GM23338 (cell line): Measurements from ENCODE around the gene MYO1E. TPM values are rescaled to one million over a fixed set of nuclear protein-coding genes. Genes with fewer than 3 reads are reported as not detected.

Experiments used
- ATAC-seq: fragments of 200-7000 bp; cut with Tn5 transposase; 3 replicates; pipeline ENCODE4 v1.9.1; 2020
- DNase-seq: peaks from one replicate; pipeline ENCODE4 v3.0.0-alpha.2; 2015; ENCODE audit warnings: low spot score
- H2AFZ ChIP-seq: fragments of 200-600 bp; sonication (generic); 2 replicates; pipeline ENCODE4 v1.8.0; 2016; ENCODE audit warnings: antibody characterized with exemption, mild to moderate bottlenecking, moderate library complexity
- H3F3A ChIP-seq: fragments of 200-600 bp; sonication (generic); replicated peaks from 2 replicates; pipeline ENCODE4 v1.8.0; 2017; ENCODE audit warnings: antibody characterized with exemption, mixed run types, low read depth
- H3K27ac ChIP-seq: fragments of 200-600 bp; sonication (generic); 2 replicates; pipeline ENCODE4 v1.6.1; 2016; ENCODE audit warnings: low read depth
- H3K27me3 ChIP-seq: fragments of 200-600 bp; sonication (generic); 2 replicates; pipeline ENCODE4 v1.8.0; 2016; ENCODE audit warnings: mild to moderate bottlenecking, mixed run types, moderate library complexity; ENCODE audit not compliant: insufficient read depth
- H3K36me3 ChIP-seq: fragments of 200-600 bp; sonication (generic); 2 replicates; pipeline ENCODE4 v1.8.0; 2016; ENCODE audit warnings: mild to moderate bottlenecking; ENCODE audit not compliant: insufficient read depth
- H3K4me1 ChIP-seq: fragments of 200-600 bp; sonication (generic); 2 replicates; pipeline ENCODE4 v1.8.0; 2016; ENCODE audit warnings: mild to moderate bottlenecking, moderate library complexity; ENCODE audit not compliant: insufficient read depth
- H3K4me2 ChIP-seq: fragments of 200-600 bp; sonication (generic); 2 replicates; pipeline ENCODE4 v1.7.1; 2017; ENCODE audit warnings: mixed run types
- H3K4me3 ChIP-seq: fragments of 200-600 bp; sonication (generic); 2 replicates; pipeline ENCODE4 v1.6.1; 2016; ENCODE audit warnings: mixed run types
- H3K79me2 ChIP-seq: fragments of 200-600 bp; sonication (generic); replicated peaks from 2 replicates; pipeline ENCODE4 v1.8.0; 2017; ENCODE audit warnings: mild to moderate bottlenecking; ENCODE audit not compliant: insufficient read depth
- H3K9me2 ChIP-seq: fragments of 200-600 bp; sonication (generic); 2 replicates; pipeline ENCODE4 v1.8.0; 2017; ENCODE audit not compliant: insufficient read depth
- H4K20me1 ChIP-seq: fragments of 200-600 bp; sonication (generic); replicated peaks from 2 replicates; pipeline ENCODE4 v1.8.0; 2017; ENCODE audit warnings: mild to moderate bottlenecking; ENCODE audit not compliant: insufficient read depth
- H3K27ac Mint-ChIP-seq: 2 replicates; pipeline ENCODE4 v1.8.0; 2020; ENCODE audit warnings: inconsistent platforms, mild to moderate bottlenecking, moderate library complexity, mixed read lengths
- H3K27me3 Mint-ChIP-seq: 3 replicates; pipeline ENCODE4 v1.8.0; 2022; ENCODE audit warnings: low read depth, mild to moderate bottlenecking, moderate library complexity, mixed read lengths, inconsistent platforms; ENCODE audit not compliant: insufficient read depth, poor library complexity
- H3K36me3 Mint-ChIP-seq: 3 replicates; pipeline ENCODE4 v1.8.0; 2021; ENCODE audit warnings: low read depth, mild to moderate bottlenecking, inconsistent platforms, moderate library complexity, mixed read lengths
- H3K4me1 Mint-ChIP-seq: 3 replicates; pipeline ENCODE4 v1.8.0; 2020; ENCODE audit warnings: mild to moderate bottlenecking, inconsistent platforms, mixed read lengths
- H3K4me3 Mint-ChIP-seq: 3 replicates; pipeline ENCODE4 v1.8.0; 2021; ENCODE audit warnings: moderate library complexity, mild to moderate bottlenecking, inconsistent platforms, mixed read lengths
- H3K9me3 Mint-ChIP-seq: 3 replicates; pipeline ENCODE4 v1.8.0; 2020; ENCODE audit warnings: moderate library complexity, mild to moderate bottlenecking, inconsistent platforms, mixed read lengths
- CREB1 ChIP-seq: fragments of 250-450 bp; sonication (Bioruptor Pico); IDR thresholded peaks from 2 replicates; pipeline ENCODE4 v1.5.0; 2020; ENCODE audit warnings: low read depth, mild to moderate bottlenecking, moderate library complexity
- CTCF ChIP-seq, 2 experiments: fragments of 200-600 bp in 1 of 2; sonication (generic) in 1 of 2; conservative IDR thresholded peaks; 2 replicates each; pipeline versions ENCODE4 v1.5.1 to v1.6.1; 2016 to 2017; ENCODE audit warnings: antibody characterized with exemption in 2 of 2, low read depth in 2 of 2, mild to moderate bottlenecking in 2 of 2, moderate library complexity in 1 of 2
- ETS1 ChIP-seq: IDR thresholded peaks from 2 replicates; pipeline ENCODE4 v1.6.1; 2016; ENCODE audit warnings: antibody characterized with exemption
- EZH2 ChIP-seq: fragments of 200-600 bp; sonication (generic); IDR thresholded peaks from one replicate; pipeline ENCODE4 v1.8.0; 2017; ENCODE audit warnings: antibody characterized with exemption, mild to moderate bottlenecking, low read depth; ENCODE audit not compliant: unreplicated experiment
- EZH2phosphoT487 ChIP-seq: fragments of 200-600 bp; sonication (generic); IDR thresholded peaks from one replicate; pipeline ENCODE4 v1.8.1; 2018; ENCODE audit warnings: antibody characterized with exemption; ENCODE audit not compliant: unreplicated experiment
- JUNB ChIP-seq: IDR thresholded peaks from one replicate; pipeline ENCODE4 v1.6.1; 2016; ENCODE audit warnings: antibody characterized with exemption; ENCODE audit not compliant: unreplicated experiment
- NANOG ChIP-seq: IDR thresholded peaks from 2 replicates; pipeline ENCODE4 v1.6.1; 2016; ENCODE audit warnings: antibody characterized with exemption, borderline replicate concordance
- POLR2AphosphoS5 ChIP-seq: IDR thresholded peaks from 2 replicates; pipeline ENCODE4 v1.6.1; 2016; ENCODE audit warnings: antibody characterized with exemption, low read depth
- STAT1 ChIP-seq: IDR thresholded peaks from one replicate; pipeline ENCODE4 v1.6.1; 2016; ENCODE audit warnings: antibody characterized with exemption; ENCODE audit not compliant: unreplicated experiment
- ZNF114 ChIP-seq: fragments of 250-450 bp; sonication (Bioruptor Pico); IDR thresholded peaks from 2 replicates; pipeline ENCODE4 v1.5.0; 2020; ENCODE audit warnings: mild to moderate bottlenecking, moderate library complexity
- ZNF331 ChIP-seq: fragments of 250-450 bp; sonication (Bioruptor Pico); IDR thresholded peaks from 2 replicates; pipeline ENCODE4 v1.5.0; 2020; ENCODE audit warnings: low read depth, mild to moderate bottlenecking, moderate library complexity
- polyA plus RNA-seq: library from polyadenylated mRNA; unstranded; fragments of >200 nt; fragmentation: Nextera tagmentation; extraction: Ambion mirVana; gene quantifications from 2 replicates; pipeline ENCODE4 v1.2.1, GENCODE V29; 2016
- total RNA-seq: library from RNA; depleted of rRNA; stranded (reverse); fragments of >200 nt; shearing (Covaris generic); gene quantifications from 2 replicates; pipeline ENCODE4 v1.2.3, GENCODE V29; 2014
- TF ChIP-seq, protein P1 (sequence below): fragments of 250-450 bp; sonication (Bioruptor Pico); IDR thresholded peaks from 2 replicates; pipeline ENCODE4 v1.5.0; 2020; ENCODE audit warnings: mild to moderate bottlenecking, moderate library complexity
- TF ChIP-seq, protein P2 (sequence below): IDR thresholded peaks from one replicate; pipeline ENCODE4 v1.6.1; 2018; ENCODE audit warnings: antibody characterized with exemption; ENCODE audit not compliant: unreplicated experiment

Gene MYO1E
- total and polyA plus RNA-seq, 2 experiments from 2014 or later = 68.3 to 131 TPM

- Mint-ChIP-seq H3K36me3 (no peaks in the 10 kb centered on the region), H3K4me3 (no peak overlapping the region), H3K9me3 (no peaks in the 10 kb centered on the region), H3K27ac (no peak overlapping the region), H3K27me3 (no peaks in the 10 kb centered on the region), H3K4me1 (peaks cover 17% of the 10 kb centered on the region)
- Histone ChIP-seq H3F3A (no peaks in the 10 kb centered on the region), H3K79me2 (no peaks in the 10 kb centered on the region), H4K20me1 (no peaks in the 10 kb centered on the region), H3K4me2 (0 out of 2 replicates have a peak overlapping the region, but pooled peaks have one; percentile 5), H3K27me3 (no peaks in the 10 kb centered on the region), H2AFZ (no peak overlapping the region), H3K4me1 (peaks cover 4% of the 10 kb centered on the region; the same call in 1 of the 2 replicates), H3K9me2 (0 out of 2 replicates have a peak, but pooled peaks cover 2% of the 10 kb centered on the region), H3K36me3 (no peaks in the 10 kb centered on the region), H3K27ac (no peak overlapping the region), H3K4me3 (no peak overlapping the region)
- ATAC-seq (no peak), DNase-seq (no peak)
- no peak for TF ChIP-seq POLR2AphosphoS5
- no peak for TF ChIP-seq JUNB
- TF ChIP-seq EZH2phosphoT487 = no peak
- TF ChIP-seq STAT1 = no peak
- TF ChIP-seq ZNF331 (CRISPR knock-in tag) = no peak
- TF ChIP-seq ZNF114 (CRISPR knock-in tag) = no peak
- TF ChIP-seq EZH2 = no peak
- TF ChIP-seq CTCF (conservative IDR thresholded peaks at IDR 0.05; ENCODE audit: low read depth in 2 of 2) = no peak
- no peak for TF ChIP-seq ETS1
- TF ChIP-seq, protein P1, sequence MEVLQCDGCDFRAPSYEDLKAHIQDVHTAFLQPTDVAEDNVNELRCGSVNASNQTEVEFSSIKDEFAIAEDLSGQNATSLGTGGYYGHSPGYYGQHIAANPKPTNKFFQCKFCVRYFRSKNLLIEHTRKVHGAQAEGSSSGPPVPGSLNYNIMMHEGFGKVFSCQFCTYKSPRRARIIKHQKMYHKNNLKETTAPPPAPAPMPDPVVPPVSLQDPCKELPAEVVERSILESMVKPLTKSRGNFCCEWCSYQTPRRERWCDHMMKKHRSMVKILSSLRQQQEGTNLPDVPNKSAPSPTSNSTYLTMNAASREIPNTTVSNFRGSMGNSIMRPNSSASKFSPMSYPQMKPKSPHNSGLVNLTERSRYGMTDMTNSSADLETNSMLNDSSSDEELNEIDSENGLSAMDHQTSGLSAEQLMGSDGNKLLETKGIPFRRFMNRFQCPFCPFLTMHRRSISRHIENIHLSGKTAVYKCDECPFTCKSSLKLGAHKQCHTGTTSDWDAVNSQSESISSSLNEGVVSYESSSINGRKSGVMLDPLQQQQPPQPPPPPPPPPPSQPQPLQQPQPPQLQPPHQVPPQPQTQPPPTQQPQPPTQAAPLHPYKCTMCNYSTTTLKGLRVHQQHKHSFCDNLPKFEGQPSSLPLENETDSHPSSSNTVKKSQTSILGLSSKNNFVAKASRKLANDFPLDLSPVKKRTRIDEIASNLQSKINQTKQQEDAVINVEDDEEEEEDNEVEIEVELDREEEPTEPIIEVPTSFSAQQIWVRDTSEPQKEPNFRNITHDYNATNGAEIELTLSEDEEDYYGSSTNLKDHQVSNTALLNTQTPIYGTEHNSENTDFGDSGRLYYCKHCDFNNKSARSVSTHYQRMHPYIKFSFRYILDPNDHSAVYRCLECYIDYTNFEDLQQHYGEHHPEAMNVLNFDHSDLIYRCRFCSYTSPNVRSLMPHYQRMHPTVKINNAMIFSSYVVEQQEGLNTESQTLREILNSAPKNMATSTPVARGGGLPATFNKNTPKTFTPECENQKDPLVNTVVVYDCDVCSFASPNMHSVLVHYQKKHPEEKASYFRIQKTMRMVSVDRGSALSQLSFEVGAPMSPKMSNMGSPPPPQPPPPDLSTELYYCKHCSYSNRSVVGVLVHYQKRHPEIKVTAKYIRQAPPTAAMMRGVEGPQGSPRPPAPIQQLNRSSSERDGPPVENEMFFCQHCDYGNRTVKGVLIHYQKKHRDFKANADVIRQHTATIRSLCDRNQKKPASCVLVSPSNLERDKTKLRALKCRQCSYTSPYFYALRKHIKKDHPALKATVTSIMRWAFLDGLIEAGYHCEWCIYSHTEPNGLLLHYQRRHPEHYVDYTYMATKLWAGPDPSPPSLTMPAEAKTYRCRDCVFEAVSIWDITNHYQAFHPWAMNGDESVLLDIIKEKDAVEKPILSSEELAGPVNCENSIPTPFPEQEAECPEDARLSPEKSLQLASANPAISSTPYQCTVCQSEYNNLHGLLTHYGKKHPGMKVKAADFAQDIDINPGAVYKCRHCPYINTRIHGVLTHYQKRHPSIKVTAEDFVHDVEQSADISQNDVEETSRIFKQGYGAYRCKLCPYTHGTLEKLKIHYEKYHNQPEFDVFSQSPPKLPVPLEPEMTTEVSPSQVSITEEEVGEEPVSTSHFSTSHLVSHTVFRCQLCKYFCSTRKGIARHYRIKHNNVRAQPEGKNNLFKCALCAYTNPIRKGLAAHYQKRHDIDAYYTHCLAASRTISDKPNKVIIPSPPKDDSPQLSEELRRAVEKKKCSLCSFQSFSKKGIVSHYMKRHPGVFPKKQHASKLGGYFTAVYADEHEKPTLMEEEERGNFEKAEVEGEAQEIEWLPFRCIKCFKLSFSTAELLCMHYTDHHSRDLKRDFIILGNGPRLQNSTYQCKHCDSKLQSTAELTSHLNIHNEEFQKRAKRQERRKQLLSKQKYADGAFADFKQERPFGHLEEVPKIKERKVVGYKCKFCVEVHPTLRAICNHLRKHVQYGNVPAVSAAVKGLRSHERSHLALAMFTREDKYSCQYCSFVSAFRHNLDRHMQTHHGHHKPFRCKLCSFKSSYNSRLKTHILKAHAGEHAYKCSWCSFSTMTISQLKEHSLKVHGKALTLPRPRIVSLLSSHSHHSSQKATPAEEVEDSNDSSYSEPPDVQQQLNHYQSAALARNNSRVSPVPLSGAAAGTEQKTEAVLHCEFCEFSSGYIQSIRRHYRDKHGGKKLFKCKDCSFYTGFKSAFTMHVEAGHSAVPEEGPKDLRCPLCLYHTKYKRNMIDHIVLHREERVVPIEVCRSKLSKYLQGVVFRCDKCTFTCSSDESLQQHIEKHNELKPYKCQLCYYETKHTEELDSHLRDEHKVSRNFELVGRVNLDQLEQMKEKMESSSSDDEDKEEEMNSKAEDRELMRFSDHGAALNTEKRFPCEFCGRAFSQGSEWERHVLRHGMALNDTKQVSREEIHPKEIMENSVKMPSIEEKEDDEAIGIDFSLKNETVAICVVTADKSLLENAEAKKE = no peak
- TF ChIP-seq, protein P2, sequence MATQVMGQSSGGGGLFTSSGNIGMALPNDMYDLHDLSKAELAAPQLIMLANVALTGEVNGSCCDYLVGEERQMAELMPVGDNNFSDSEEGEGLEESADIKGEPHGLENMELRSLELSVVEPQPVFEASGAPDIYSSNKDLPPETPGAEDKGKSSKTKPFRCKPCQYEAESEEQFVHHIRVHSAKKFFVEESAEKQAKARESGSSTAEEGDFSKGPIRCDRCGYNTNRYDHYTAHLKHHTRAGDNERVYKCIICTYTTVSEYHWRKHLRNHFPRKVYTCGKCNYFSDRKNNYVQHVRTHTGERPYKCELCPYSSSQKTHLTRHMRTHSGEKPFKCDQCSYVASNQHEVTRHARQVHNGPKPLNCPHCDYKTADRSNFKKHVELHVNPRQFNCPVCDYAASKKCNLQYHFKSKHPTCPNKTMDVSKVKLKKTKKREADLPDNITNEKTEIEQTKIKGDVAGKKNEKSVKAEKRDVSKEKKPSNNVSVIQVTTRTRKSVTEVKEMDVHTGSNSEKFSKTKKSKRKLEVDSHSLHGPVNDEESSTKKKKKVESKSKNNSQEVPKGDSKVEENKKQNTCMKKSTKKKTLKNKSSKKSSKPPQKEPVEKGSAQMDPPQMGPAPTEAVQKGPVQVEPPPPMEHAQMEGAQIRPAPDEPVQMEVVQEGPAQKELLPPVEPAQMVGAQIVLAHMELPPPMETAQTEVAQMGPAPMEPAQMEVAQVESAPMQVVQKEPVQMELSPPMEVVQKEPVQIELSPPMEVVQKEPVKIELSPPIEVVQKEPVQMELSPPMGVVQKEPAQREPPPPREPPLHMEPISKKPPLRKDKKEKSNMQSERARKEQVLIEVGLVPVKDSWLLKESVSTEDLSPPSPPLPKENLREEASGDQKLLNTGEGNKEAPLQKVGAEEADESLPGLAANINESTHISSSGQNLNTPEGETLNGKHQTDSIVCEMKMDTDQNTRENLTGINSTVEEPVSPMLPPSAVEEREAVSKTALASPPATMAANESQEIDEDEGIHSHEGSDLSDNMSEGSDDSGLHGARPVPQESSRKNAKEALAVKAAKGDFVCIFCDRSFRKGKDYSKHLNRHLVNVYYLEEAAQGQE = no peak
- no peak for TF ChIP-seq CREB1 (CRISPR knock-in tag)
- no peak for TF ChIP-seq NANOG
Measured at GRCh38 chr15:59420108-59420507, 47.4 kb upstream of the MYO1E start.
